Measurements from ENCODE around the gene ALDH3A2.

ALDH3A2 gene

GRCh38 chr17:19656851-19657581 lies 8.5 kb downstream of the ALDH3A2 start:
- H3K27me3 ChIP-seq (ENCODE audit: insufficient read depth, low read length, poor library complexity): peaks cover 15% of the 10 kb centered on the region
- no peak overlapping the region for H3K9ac ChIP-seq (ENCODE audit: low read depth, low read length)
- H3K27ac ChIP-seq (ENCODE audit: low read length): no peak overlapping the region
- H3K36me3 ChIP-seq (ENCODE audit: insufficient read depth, low read length): no peaks in the 10 kb centered on the region
- no peak for TF ChIP-seq CTCF (IDR thresholded peaks at IDR 0.05; ENCODE audit: borderline replicate concordance, extremely low read depth, low read length, poor library complexity, severe bottlenecking)
- TF ChIP-seq EZH2 (IDR thresholded peaks at IDR 0.05; ENCODE audit: borderline replicate concordance, low read depth, low read length, severe bottlenecking): no peak
- H3K9me3 ChIP-seq (ENCODE audit: insufficient read depth, low read length, severe bottlenecking): no peaks in the 10 kb centered on the region
- no peak overlapping the region for H3K4me2 ChIP-seq (ENCODE audit: insufficient read depth, low read length)
- no peaks in the 10 kb centered on the region for H4K20me1 ChIP-seq (ENCODE audit: insufficient read depth, low read length)
- no peaks in the 10 kb centered on the region for H3K79me2 ChIP-seq (ENCODE audit: insufficient read depth, low read length)
- no peak overlapping the region for H2AFZ ChIP-seq (ENCODE audit: low read depth, low read length)
- ATAC-seq (ENCODE audit: insufficient read depth, low read depth): no peak
- no peak for DNase-seq
- no peaks in the 10 kb centered on the region for H3K4me1 ChIP-seq (ENCODE audit: insufficient read depth, low read length)
- H3K4me3 ChIP-seq (ENCODE audit: low read depth in 1 of 2, low read length in 2 of 2): no peak overlapping the region

DNA sequence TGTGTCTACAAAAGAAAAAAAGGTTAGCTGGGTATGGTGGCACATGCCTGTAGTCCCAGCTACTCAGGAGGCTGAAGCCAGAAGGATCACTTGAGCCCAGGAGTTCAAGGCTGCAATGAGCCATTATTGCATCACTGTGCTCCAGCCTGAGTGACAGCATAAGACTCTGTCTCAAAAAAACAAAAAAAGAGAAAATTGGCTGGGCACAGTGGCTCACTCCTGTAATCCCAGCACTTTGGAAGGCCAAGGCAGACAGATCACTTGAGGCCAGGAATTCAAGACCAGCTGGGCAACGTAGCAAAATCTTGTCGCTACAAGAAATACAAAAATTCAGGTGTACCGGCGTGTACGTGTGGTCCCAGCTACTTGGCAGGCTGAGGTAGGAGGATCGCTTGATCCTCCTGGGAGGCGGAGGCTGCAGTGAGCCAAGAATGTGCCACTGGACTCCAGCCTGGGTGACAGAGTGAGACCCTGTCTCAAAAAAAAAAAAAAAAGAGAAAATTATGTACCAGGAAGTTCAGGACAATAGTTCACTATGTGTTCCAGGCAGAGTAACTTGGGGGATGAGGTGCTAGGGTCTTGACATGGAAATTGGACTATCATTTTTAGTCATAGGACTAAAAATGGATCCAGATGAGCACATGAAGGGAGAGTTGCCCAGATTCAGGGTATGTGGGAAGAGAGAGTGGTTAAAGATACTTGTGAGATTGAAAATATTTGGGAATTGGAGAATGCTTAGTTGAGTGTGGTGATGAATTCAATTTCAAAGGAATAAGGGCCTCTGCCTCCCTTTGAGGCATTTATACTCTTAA lies 11.0 kb downstream of the ALDH3A2 start:
- Histone ChIP-seq H3K9me3 (ENCODE audit: insufficient read depth, low read length, severe bottlenecking) (no peaks in the 10 kb centered on the region), H2AFZ (ENCODE audit: low read depth, low read length) (no peak overlapping the region), H3K4me2 (ENCODE audit: insufficient read depth, low read length) (no peak overlapping the region), H3K4me3 (ENCODE audit: low read depth in 1 of 2, low read length in 2 of 2) (no peak overlapping the region), H3K79me2 (ENCODE audit: insufficient read depth, low read length) (no peaks in the 10 kb centered on the region), H3K36me3 (ENCODE audit: insufficient read depth, low read length) (no peaks in the 10 kb centered on the region), H3K27me3 (ENCODE audit: insufficient read depth, low read length, poor library complexity) (peaks cover 31% of the 10 kb centered on the region), H3K4me1 (ENCODE audit: insufficient read depth, low read length) (no peaks in the 10 kb centered on the region), H3K9ac (ENCODE audit: low read depth, low read length) (no peak overlapping the region), H3K27ac (ENCODE audit: low read length) (no peak overlapping the region), H4K20me1 (ENCODE audit: insufficient read depth, low read length) (no peaks in the 10 kb centered on the region)
- DNase-seq (no peak), ATAC-seq (ENCODE audit: insufficient read depth, low read depth) (no peak)
- TF ChIP-seq EZH2 (IDR thresholded peaks at IDR 0.05; ENCODE audit: borderline replicate concordance, low read depth, low read length, severe bottlenecking) (no peak), CTCF (IDR thresholded peaks at IDR 0.05; ENCODE audit: borderline replicate concordance, extremely low read depth, low read length, poor library complexity, severe bottlenecking) (no peak)

DNA sequence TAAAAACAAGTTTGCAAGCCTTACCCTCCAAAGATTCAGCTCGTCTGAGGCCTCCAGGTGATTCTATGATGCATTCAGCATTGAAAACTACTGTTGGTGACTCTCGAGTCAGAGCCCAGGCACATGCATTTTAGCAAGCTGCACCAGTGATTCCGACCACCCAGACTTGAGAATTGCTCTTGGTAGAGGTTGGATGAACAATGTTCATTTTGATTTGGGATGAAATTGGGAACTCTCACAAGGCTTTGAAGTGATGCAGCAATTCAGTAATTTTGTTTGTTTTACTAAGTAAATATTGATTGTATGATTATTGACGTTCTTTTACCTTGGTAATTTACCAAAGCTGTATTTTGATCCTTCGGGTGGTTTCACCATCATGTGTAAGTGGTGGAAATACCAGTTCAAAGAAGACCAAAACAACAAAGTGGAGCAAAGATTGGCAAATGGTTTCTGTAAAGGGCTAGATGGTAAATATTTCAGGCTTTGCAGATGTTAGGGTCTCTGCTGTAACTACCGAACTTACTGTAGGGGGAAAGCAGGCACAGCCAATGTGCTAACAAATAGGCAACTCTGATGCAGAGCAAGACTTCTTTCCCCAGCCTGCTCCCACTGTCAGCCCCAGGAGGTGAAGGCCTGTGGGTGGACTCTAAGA lies 11.8 kb downstream of the ALDH3A2 start:
- H2AFZ ChIP-seq (ENCODE audit: low read depth, low read length): no peak overlapping the region
- DNase-seq (no peak), ATAC-seq (ENCODE audit: insufficient read depth, low read depth) (no peak)
- H3K9me3 ChIP-seq (ENCODE audit: insufficient read depth, low read length, severe bottlenecking): no peaks in the 10 kb centered on the region
- H3K79me2 ChIP-seq (ENCODE audit: insufficient read depth, low read length): no peaks in the 10 kb centered on the region
- H3K27me3 ChIP-seq (ENCODE audit: insufficient read depth, low read length, poor library complexity): peaks cover 33% of the 10 kb centered on the region
- H3K36me3 ChIP-seq (ENCODE audit: insufficient read depth, low read length): no peaks in the 10 kb centered on the region
- H3K9ac ChIP-seq (ENCODE audit: low read depth, low read length): no peak overlapping the region
- no peak overlapping the region for H3K27ac ChIP-seq (ENCODE audit: low read length)
- H3K4me2 ChIP-seq (ENCODE audit: insufficient read depth, low read length): no peak overlapping the region
- H3K4me1 ChIP-seq (ENCODE audit: insufficient read depth, low read length): no peaks in the 10 kb centered on the region
- no peaks in the 10 kb centered on the region for H4K20me1 ChIP-seq (ENCODE audit: insufficient read depth, low read length)
- H3K4me3 ChIP-seq (ENCODE audit: low read depth in 1 of 2, low read length in 2 of 2): no peak overlapping the region
- TF ChIP-seq EZH2 (IDR thresholded peaks at IDR 0.05; ENCODE audit: borderline replicate concordance, low read depth, low read length, severe bottlenecking) (no peak), CTCF (IDR thresholded peaks at IDR 0.05; ENCODE audit: borderline replicate concordance, extremely low read depth, low read length, poor library complexity, severe bottlenecking) (no peak)

Data from DND-41 (cell line).